22Rv1 (cell line): Measurements from ENCODE around the gene TRIM71.

Experiments used
- CTCF ChIP-seq: fragments of 450-650 bp; IDR thresholded peaks from 2 replicates; pipeline ENCODE4 v1.5.1; 2017; ENCODE audit warnings: mild to moderate bottlenecking
- ZFX ChIP-seq: fragments of 450-650 bp; IDR thresholded peaks from 2 replicates; pipeline ENCODE4 v1.6.1; 2017; ENCODE audit warnings: antibody characterized with exemption, borderline replicate concordance

- no peak for TF ChIP-seq CTCF
- TF ChIP-seq ZFX = no peak
Observed at GRCh38 chr3:32780071-32780734, 37.6 kb upstream of the TRIM71 start.
